ENCODE results near the gene CTNNA3.

The CTNNA3 gene

DNA sequence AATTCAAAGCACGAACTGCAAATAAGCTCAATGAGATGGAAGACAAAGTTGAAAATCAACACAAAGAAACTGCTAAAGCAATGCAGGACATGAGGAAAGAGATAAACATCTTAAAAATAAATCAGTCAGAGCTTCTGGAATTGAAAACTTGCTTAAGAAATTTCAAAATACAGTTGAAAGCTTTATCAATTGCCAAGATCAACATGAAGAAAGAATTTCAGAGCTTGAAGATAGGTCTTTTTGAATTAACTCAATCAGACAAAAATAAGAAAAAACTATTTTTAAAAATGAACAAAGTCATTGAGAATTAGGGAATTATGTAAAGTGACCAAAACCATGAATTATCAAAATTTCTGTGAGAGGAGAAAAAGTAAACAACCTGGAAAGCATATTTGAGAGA is 218.1 kb downstream of the CTNNA3 start:
- DNase-seq (ENCODE audit: low read depth, low spot score) = no peak
- in situ Hi-C loops (cut with HindIII; ENCODE audit: low sequenced_read_pairs) = no loop called here
- TF ChIP-seq, protein P1, sequence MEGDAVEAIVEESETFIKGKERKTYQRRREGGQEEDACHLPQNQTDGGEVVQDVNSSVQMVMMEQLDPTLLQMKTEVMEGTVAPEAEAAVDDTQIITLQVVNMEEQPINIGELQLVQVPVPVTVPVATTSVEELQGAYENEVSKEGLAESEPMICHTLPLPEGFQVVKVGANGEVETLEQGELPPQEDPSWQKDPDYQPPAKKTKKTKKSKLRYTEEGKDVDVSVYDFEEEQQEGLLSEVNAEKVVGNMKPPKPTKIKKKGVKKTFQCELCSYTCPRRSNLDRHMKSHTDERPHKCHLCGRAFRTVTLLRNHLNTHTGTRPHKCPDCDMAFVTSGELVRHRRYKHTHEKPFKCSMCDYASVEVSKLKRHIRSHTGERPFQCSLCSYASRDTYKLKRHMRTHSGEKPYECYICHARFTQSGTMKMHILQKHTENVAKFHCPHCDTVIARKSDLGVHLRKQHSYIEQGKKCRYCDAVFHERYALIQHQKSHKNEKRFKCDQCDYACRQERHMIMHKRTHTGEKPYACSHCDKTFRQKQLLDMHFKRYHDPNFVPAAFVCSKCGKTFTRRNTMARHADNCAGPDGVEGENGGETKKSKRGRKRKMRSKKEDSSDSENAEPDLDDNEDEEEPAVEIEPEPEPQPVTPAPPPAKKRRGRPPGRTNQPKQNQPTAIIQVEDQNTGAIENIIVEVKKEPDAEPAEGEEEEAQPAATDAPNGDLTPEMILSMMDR (IDR thresholded peaks at IDR 0.05; ENCODE audit: low read depth, low read length) = no peak
- no peak overlapping the region for H3K4me3 ChIP-seq (ENCODE audit: low read depth, low read length)

DNA sequence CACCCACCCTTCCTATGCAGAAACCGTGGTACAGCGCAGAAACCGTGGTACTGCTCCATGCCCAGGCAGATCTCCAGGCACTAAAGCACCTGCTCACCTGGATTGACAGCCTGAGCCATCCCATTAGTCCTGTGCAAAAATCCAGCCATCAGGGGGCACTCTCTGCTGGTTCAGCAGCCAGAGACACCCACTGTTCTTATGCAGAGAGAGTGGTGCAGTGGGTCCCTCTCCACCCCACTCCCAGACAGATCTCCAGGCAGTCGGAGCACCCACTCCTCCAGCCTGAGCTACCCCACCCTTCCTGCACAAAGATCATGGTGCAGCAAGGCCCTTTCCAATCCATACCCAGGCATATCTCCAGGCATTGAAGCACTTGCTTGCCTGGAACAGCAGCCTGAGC is 219.8 kb downstream of the CTNNA3 start:
- DNase-seq (ENCODE audit: low read depth, low spot score) = no peak
- TF ChIP-seq, protein P1 (IDR thresholded peaks at IDR 0.05; ENCODE audit: low read depth, low read length) = no peak
- no peak overlapping the region for H3K4me3 ChIP-seq (ENCODE audit: low read depth, low read length)
- in situ Hi-C loops (cut with HindIII; ENCODE audit: low sequenced_read_pairs) = no loop called here

DNA sequence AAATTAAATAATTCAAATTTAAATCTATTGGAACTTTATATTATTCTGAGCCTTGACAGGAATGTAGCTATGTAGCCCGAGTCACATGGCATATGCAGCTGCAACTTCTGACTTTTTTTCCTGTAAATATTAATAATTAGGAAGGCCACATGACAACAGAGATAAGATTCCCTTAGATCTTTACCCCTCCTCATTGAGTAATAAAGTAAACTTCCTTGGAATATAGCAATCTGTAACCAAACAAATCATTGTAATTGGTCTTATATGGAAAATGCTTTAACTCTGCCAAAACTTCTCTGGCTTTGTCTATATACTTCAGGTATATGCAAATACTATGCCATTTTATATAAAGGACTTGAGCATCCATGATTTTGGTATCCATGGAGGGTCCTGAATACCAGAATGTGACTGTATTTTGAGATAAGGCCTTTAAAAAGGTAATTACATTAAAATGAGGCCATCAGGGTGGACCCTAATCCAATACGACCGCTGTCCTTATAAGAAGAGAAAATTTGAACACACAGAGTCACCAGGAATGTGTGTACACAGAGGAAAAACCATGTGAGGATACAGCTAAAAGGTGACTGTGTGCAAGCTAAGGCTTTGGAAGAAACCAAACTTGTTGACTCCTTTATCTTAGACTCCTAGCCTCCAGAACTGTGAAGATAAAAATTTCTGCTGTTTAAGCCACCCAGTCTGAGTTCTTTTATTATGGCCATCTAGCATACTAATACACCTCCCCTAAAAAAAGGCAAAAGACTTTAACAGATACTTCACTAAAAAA is 222.0 kb downstream of the CTNNA3 start:
- in situ Hi-C loops (cut with HindIII; ENCODE audit: low sequenced_read_pairs) = no loop called here
- H3K4me3 ChIP-seq (ENCODE audit: low read depth, low read length) = no peak overlapping the region
- no peak for DNase-seq (ENCODE audit: low read depth, low spot score)
- TF ChIP-seq, protein P1 (IDR thresholded peaks at IDR 0.05; ENCODE audit: low read depth, low read length) = no peak

DNA sequence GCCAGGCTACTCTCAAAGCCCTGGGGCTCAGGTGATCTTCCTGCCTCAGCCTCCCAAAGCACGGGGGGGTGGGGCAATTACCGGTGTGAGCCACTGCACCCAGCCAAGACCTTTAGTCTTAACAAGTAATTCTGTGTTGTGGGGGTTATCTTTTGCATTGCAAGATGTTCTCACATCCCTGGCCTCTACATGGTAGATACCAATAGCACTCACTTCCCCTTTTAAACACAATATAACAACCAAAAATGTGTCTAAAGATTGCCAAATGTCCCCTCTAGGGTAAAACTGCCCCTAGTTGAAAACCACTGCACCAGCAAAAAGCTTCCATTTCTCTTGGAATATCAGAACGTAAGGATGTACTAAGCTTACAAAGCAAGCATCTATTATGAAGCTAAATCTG is 225.0 kb downstream of the CTNNA3 start:
- in situ Hi-C loops (cut with HindIII; ENCODE audit: low sequenced_read_pairs) = no loop called here
- H3K4me3 ChIP-seq (ENCODE audit: low read depth, low read length) = no peak overlapping the region
- no peak for DNase-seq (ENCODE audit: low read depth, low spot score)
- TF ChIP-seq, protein P1 (IDR thresholded peaks at IDR 0.05; ENCODE audit: low read depth, low read length) = no peak

DNA sequence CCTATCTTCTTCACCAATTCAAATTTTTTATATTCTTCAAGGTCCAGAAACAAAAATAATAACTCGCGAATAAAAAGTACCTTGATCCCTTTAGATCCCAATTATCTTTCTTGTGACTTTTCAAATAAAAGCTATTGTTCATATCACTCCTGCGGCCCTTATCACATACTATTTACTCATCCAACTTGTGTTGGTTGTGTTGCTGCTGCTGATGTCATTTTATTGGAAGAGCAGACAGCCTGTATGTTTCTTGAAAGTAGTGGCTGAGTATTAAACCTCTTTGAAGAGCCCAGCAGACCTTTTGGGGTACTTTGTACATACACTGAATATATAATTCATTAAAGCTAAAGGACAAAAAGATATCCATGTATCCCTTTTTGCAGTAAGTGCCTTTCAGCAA is 231.7 kb downstream of the CTNNA3 start:
- H3K4me3 ChIP-seq (ENCODE audit: low read depth, low read length) = no peak overlapping the region
- in situ Hi-C loops (cut with HindIII; ENCODE audit: low sequenced_read_pairs) = no loop called here
- TF ChIP-seq, protein P1 (IDR thresholded peaks at IDR 0.05; ENCODE audit: low read depth, low read length) = no peak
- no peak for DNase-seq (ENCODE audit: low read depth, low spot score)

DNA sequence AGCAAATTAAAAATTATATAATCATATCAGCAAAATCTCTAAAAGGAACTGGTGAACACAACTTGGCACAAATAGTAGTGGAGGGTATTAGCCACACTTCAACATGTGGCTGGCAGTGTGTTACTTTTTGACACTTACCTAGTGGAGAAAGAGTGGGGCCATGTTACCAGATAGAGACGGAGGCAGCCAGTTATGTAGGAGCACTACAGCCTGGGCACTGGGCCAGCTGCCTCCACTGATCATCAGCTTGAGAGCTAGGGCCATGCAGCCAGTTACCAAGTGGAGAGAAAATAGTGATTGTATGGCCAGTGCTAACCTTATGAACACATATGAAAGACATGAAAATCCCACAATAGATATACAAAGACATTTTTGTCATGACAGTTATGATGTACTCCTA is 243.1 kb downstream of the CTNNA3 start:
- no peak overlapping the region for H3K4me3 ChIP-seq (ENCODE audit: low read depth, low read length)
- no peak for DNase-seq (ENCODE audit: low read depth, low spot score)
- TF ChIP-seq, protein P1 (IDR thresholded peaks at IDR 0.05; ENCODE audit: low read depth, low read length) = no peak
- in situ Hi-C loops (cut with HindIII; ENCODE audit: low sequenced_read_pairs) = no loop called here
